ENCODE data around the gene ZNF689. TPM values are rescaled to one million over a fixed set of nuclear protein-coding genes. Genes with fewer than 3 reads are reported as not detected.

Gene ZNF689
- total and polyA plus RNA-seq, 2 of the 13 experiments (the other 11 are each of a cell fraction or from before 2014, with no cell fraction given): 9.7 to 19.5 TPM

GRCh38 chr16:30628628-30629540, 18.7 kb upstream of the ZNF689 start (continued):
- TF ChIP-seq YEATS2 (CRISPR knock-in tag; IDR thresholded peaks at IDR 0.05; ENCODE audit: borderline replicate concordance) (peak; percentile 43; the same call in 1 of the 2 replicates), SAP130 (CRISPR knock-in tag; IDR thresholded peaks at IDR 0.05; ENCODE audit: low read depth) (peak; percentile 71), RAD21 (CRISPR knock-in tag; IDR thresholded peaks at IDR 0.05) (peak; percentile 80), HMG20B (CRISPR knock-in tag; conservative IDR thresholded peaks at IDR 0.05) (no peak), SPEN (CRISPR knock-in tag; IDR thresholded peaks at IDR 0.05; ENCODE audit: low read depth) (no peak), ZNF605 (CRISPR knock-in tag; IDR thresholded peaks at IDR 0.05) (no peak), MXI1 (IDR thresholded peaks at IDR 0.05; ENCODE audit: borderline replicate concordance, low read depth, low read length) (peak; percentile 29; the same call in 1 of the 3 replicates), FOXA1 (IDR thresholded peaks at IDR 0.05) (no peak), FOXA1 (CRISPR knock-in tag; IDR thresholded peaks at IDR 0.05) (no peak), ZNF574 (CRISPR knock-in tag; IDR thresholded peaks at IDR 0.05) (peak; percentile 83), POLR2A (IDR thresholded peaks at IDR 0.05; ENCODE audit: insufficient read depth in 1 of 2, low read depth in 2 of 2, low read length in 2 of 2) (no peak), ATM (IDR thresholded peaks at IDR 0.05; ENCODE audit: borderline replicate concordance) (no peak), GABPA (IDR thresholded peaks at IDR 0.05; ENCODE audit: low read depth, low read length) (no peak), GABPA (CRISPR knock-in tag; IDR thresholded peaks at IDR 0.05; ENCODE audit: low read depth) (peak; percentile 76), MED1 (CRISPR knock-in tag; IDR thresholded peaks at IDR 0.05) (peak; percentile 48), ZFAT (CRISPR knock-in tag; conservative IDR thresholded peaks at IDR 0.05) (no peak), STAG1 (CRISPR knock-in tag; IDR thresholded peaks at IDR 0.05) (peak; percentile 95), ZMYM4 (CRISPR knock-in tag; IDR thresholded peaks at IDR 0.05) (peak; percentile 69), TEF (CRISPR knock-in tag; IDR thresholded peaks at IDR 0.05) (no peak), ZNF563 (CRISPR knock-in tag; IDR thresholded peaks at IDR 0.05) (no peak), SMC3 (IDR thresholded peaks at IDR 0.05; ENCODE audit: low read length) (peak; percentile 93), ZNF232 (CRISPR knock-in tag; IDR thresholded peaks at IDR 0.05; ENCODE audit: borderline replicate concordance) (peak; percentile 14; the same call in 1 of the 2 replicates), NPAS2 (CRISPR knock-in tag; IDR thresholded peaks at IDR 0.05; ENCODE audit: borderline replicate concordance) (no peak), ZNF10 (CRISPR knock-in tag; IDR thresholded peaks at IDR 0.05; ENCODE audit: borderline replicate concordance, low read depth) (no peak), ZNF564 (CRISPR knock-in tag; IDR thresholded peaks at IDR 0.05) (no peak), ZNF782 (CRISPR knock-in tag; IDR thresholded peaks at IDR 0.05; ENCODE audit: borderline replicate concordance) (no peak; the same call in 1 of the 2 replicates), RFXANK (CRISPR knock-in tag; IDR thresholded peaks at IDR 0.05) (0 out of 2 replicates have a peak, but pooled peaks have one; percentile 39), ZNF362 (CRISPR knock-in tag; IDR thresholded peaks at IDR 0.05; ENCODE audit: borderline replicate concordance) (peak; percentile 60; the same call in 1 of the 2 replicates)

Data from HepG2 (cell line).